ENCODE measurements around the gene ELAVL1.

ELAVL1 gene

GRCh38 chr19:7997809-7998480 is 7.5 kb downstream of the ELAVL1 start:
- H3K27ac ChIP-seq (ENCODE audit: low read length) = no peak overlapping the region
- no peaks in the 10 kb centered on the region for H3K9me3 ChIP-seq (ENCODE audit: control insufficient read depth, insufficient read depth, low read length)
- no peaks in the 10 kb centered on the region for H3K27me3 ChIP-seq (ENCODE audit: control insufficient read depth, insufficient read depth, low read length)
- DNase-seq (ENCODE audit: low read depth, low spot score) = no peak
- no peaks in the 10 kb centered on the region for H3K36me3 ChIP-seq (ENCODE audit: control insufficient read depth, insufficient read depth, low read length)
- no CpG with 5 or more reads among the region's 12 CpGs for WGBS (ENCODE audit: insufficient coverage, insufficient read length)
- H3K4me1 ChIP-seq (ENCODE audit: control insufficient read depth, insufficient read depth, low read length) = 0 out of 2 replicates have a peak, but pooled peaks cover 3% of the 10 kb centered on the region
- no peak overlapping the region for H3K4me3 ChIP-seq (ENCODE audit: low read length)

GRCh38 chr19:7996883-7997282 is 8.6 kb downstream of the ELAVL1 start:
- WGBS (ENCODE audit: insufficient coverage, insufficient read length) = no CpG with 5 or more reads among the region's 3 CpGs
- Histone ChIP-seq H3K27me3 (ENCODE audit: control insufficient read depth, insufficient read depth, low read length) (no peaks in the 10 kb centered on the region), H3K9me3 (ENCODE audit: control insufficient read depth, insufficient read depth, low read length) (no peaks in the 10 kb centered on the region), H3K4me3 (ENCODE audit: low read length) (no peak overlapping the region), H3K4me1 (ENCODE audit: control insufficient read depth, insufficient read depth, low read length) (0 out of 2 replicates have a peak, but pooled peaks cover 2% of the 10 kb centered on the region), H3K27ac (ENCODE audit: low read length) (no peak overlapping the region), H3K36me3 (ENCODE audit: control insufficient read depth, insufficient read depth, low read length) (no peaks in the 10 kb centered on the region; the same call in 1 of the 2 replicates)
- DNase-seq (ENCODE audit: low read depth, low spot score) = no peak

GRCh38 chr19:7995810-7996158 is 9.7 kb downstream of the ELAVL1 start:
- Histone ChIP-seq H3K27ac (ENCODE audit: low read length) (no peak overlapping the region), H3K4me1 (ENCODE audit: control insufficient read depth, insufficient read depth, low read length) (0 out of 2 replicates have a peak, but pooled peaks cover 1% of the 10 kb centered on the region), H3K9me3 (ENCODE audit: control insufficient read depth, insufficient read depth, low read length) (no peaks in the 10 kb centered on the region), H3K36me3 (ENCODE audit: control insufficient read depth, insufficient read depth, low read length) (peaks cover 8% of the 10 kb centered on the region), H3K4me3 (ENCODE audit: low read length) (no peak overlapping the region), H3K27me3 (ENCODE audit: control insufficient read depth, insufficient read depth, low read length) (no peaks in the 10 kb centered on the region)
- no CpG with 5 or more reads among the region's 3 CpGs for WGBS (ENCODE audit: insufficient coverage, insufficient read length)
- DNase-seq (ENCODE audit: low read depth, low spot score) = no peak

GRCh38 chr19:7994928-7995809 is 10.3 kb downstream of the ELAVL1 start:
- no peak overlapping the region for H3K4me3 ChIP-seq (ENCODE audit: low read length)
- H3K4me1 ChIP-seq (ENCODE audit: control insufficient read depth, insufficient read depth, low read length) = 0 out of 2 replicates have a peak, but pooled peaks cover 1% of the 10 kb centered on the region
- H3K9me3 ChIP-seq (ENCODE audit: control insufficient read depth, insufficient read depth, low read length) = no peaks in the 10 kb centered on the region
- no peak overlapping the region for H3K27ac ChIP-seq (ENCODE audit: low read length)
- no CpG with 5 or more reads among the region's 9 CpGs for WGBS (ENCODE audit: insufficient coverage, insufficient read length)
- no peaks in the 10 kb centered on the region for H3K27me3 ChIP-seq (ENCODE audit: control insufficient read depth, insufficient read depth, low read length)
- no peak for DNase-seq (ENCODE audit: low read depth, low spot score)
- H3K36me3 ChIP-seq (ENCODE audit: control insufficient read depth, insufficient read depth, low read length) = peaks cover 14% of the 10 kb centered on the region

GRCh38 chr19:7994114-7994513 is 11.3 kb downstream of the ELAVL1 start:
- Histone ChIP-seq H3K4me1 (ENCODE audit: control insufficient read depth, insufficient read depth, low read length) (0 out of 2 replicates have a peak, but pooled peaks cover 1% of the 10 kb centered on the region), H3K27me3 (ENCODE audit: control insufficient read depth, insufficient read depth, low read length) (no peaks in the 10 kb centered on the region), H3K27ac (ENCODE audit: low read length) (no peak overlapping the region), H3K9me3 (ENCODE audit: control insufficient read depth, insufficient read depth, low read length) (no peaks in the 10 kb centered on the region), H3K36me3 (ENCODE audit: control insufficient read depth, insufficient read depth, low read length) (peaks cover 14% of the 10 kb centered on the region), H3K4me3 (ENCODE audit: low read length) (no peak overlapping the region)
- DNase-seq (ENCODE audit: low read depth, low spot score) = no peak
- no CpG with 5 or more reads among the region's 6 CpGs for WGBS (ENCODE audit: insufficient coverage, insufficient read length)

- Histone ChIP-seq H3K9me3 (ENCODE audit: control insufficient read depth, insufficient read depth, low read length) (no peaks in the 10 kb centered on the region), H3K36me3 (ENCODE audit: control insufficient read depth, insufficient read depth, low read length) (peaks cover 20% of the 10 kb centered on the region), H3K4me3 (ENCODE audit: low read length) (no peak overlapping the region), H3K27ac (ENCODE audit: low read length) (no peak overlapping the region), H3K4me1 (ENCODE audit: control insufficient read depth, insufficient read depth, low read length) (0 out of 2 replicates have a peak, but pooled peaks cover 1% of the 10 kb centered on the region), H3K27me3 (ENCODE audit: control insufficient read depth, insufficient read depth, low read length) (no peaks in the 10 kb centered on the region)
- no CpG with 5 or more reads among the region's 11 CpGs for WGBS (ENCODE audit: insufficient coverage, insufficient read length)
- no peak for DNase-seq (ENCODE audit: low read depth, low spot score)
Measured at GRCh38 chr19:7993560-7993959, 11.9 kb downstream of the ELAVL1 start.

- no CpG with 5 or more reads among the region's 10 CpGs for WGBS (ENCODE audit: insufficient coverage, insufficient read length)
- H3K4me3 ChIP-seq (ENCODE audit: low read length) = no peak overlapping the region
- no peaks in the 10 kb centered on the region for H3K9me3 ChIP-seq (ENCODE audit: control insufficient read depth, insufficient read depth, low read length)
- no peaks in the 10 kb centered on the region for H3K27me3 ChIP-seq (ENCODE audit: control insufficient read depth, insufficient read depth, low read length)
- H3K27ac ChIP-seq (ENCODE audit: low read length) = no peak overlapping the region
- H3K4me1 ChIP-seq (ENCODE audit: control insufficient read depth, insufficient read depth, low read length) = 0 out of 2 replicates have a peak, but pooled peaks cover 1% of the 10 kb centered on the region
- H3K36me3 ChIP-seq (ENCODE audit: control insufficient read depth, insufficient read depth, low read length) = peaks cover 29% of the 10 kb centered on the region
- DNase-seq (ENCODE audit: low read depth, low spot score) = no peak
Measured at GRCh38 chr19:7992575-7992974, 12.9 kb downstream of the ELAVL1 start.

GRCh38 chr19:7989071-7989575 is 16.3 kb downstream of the ELAVL1 start:
- H3K4me1 ChIP-seq (ENCODE audit: control insufficient read depth, insufficient read depth, low read length) = no peaks in the 10 kb centered on the region
- H3K27ac ChIP-seq (ENCODE audit: low read length) = no peak overlapping the region
- H3K9me3 ChIP-seq (ENCODE audit: control insufficient read depth, insufficient read depth, low read length) = no peaks in the 10 kb centered on the region
- H3K27me3 ChIP-seq (ENCODE audit: control insufficient read depth, insufficient read depth, low read length) = no peaks in the 10 kb centered on the region
- H3K36me3 ChIP-seq (ENCODE audit: control insufficient read depth, insufficient read depth, low read length) = peaks cover 48% of the 10 kb centered on the region
- no peak overlapping the region for H3K4me3 ChIP-seq (ENCODE audit: low read length)
- no CpG with 5 or more reads among the region's 12 CpGs for whole genome bisulfite sequencing (ENCODE audit: insufficient coverage, insufficient read length)
- DNase-seq (ENCODE audit: low read depth, low spot score) = no peak

GRCh38 chr19:7988307-7988706 is 17.1 kb downstream of the ELAVL1 start:
- no CpG with 5 or more reads among the region's 5 CpGs for WGBS (ENCODE audit: insufficient coverage, insufficient read length)
- Histone ChIP-seq H3K9me3 (ENCODE audit: control insufficient read depth, insufficient read depth, low read length) (no peaks in the 10 kb centered on the region), H3K4me3 (ENCODE audit: low read length) (no peak overlapping the region), H3K4me1 (ENCODE audit: control insufficient read depth, insufficient read depth, low read length) (no peaks in the 10 kb centered on the region), H3K27me3 (ENCODE audit: control insufficient read depth, insufficient read depth, low read length) (no peaks in the 10 kb centered on the region), H3K36me3 (ENCODE audit: control insufficient read depth, insufficient read depth, low read length) (peaks cover 56% of the 10 kb centered on the region), H3K27ac (ENCODE audit: low read length) (no peak overlapping the region)
- no peak for DNase-seq (ENCODE audit: low read depth, low spot score)

GRCh38 chr19:7987114-7987768 is 18.2 kb downstream of the ELAVL1 start:
- WGBS (ENCODE audit: insufficient coverage, insufficient read length) = no CpG with 5 or more reads among the region's 17 CpGs
- peaks cover 64% of the 10 kb centered on the region for H3K36me3 ChIP-seq (ENCODE audit: control insufficient read depth, insufficient read depth, low read length)
- H3K9me3 ChIP-seq (ENCODE audit: control insufficient read depth, insufficient read depth, low read length) = no peaks in the 10 kb centered on the region
- no peak for DNase-seq (ENCODE audit: low read depth, low spot score)
- H3K4me3 ChIP-seq (ENCODE audit: low read length) = no peak overlapping the region
- H3K27me3 ChIP-seq (ENCODE audit: control insufficient read depth, insufficient read depth, low read length) = no peaks in the 10 kb centered on the region
- H3K4me1 ChIP-seq (ENCODE audit: control insufficient read depth, insufficient read depth, low read length) = no peaks in the 10 kb centered on the region
- H3K27ac ChIP-seq (ENCODE audit: low read length) = no peak overlapping the region
